GM19238 (cell line): ENCODE measurements around the gene PTPRH.
A peak's percentile ranks its signal among the peaks of the same experiment; 100 is the strongest.
"Not testable (repeated sequence)": the region's sequence is repeated elsewhere in the genome, so short reads cannot be mapped to it uniquely, and the experiment has no call there.

Source experiments
- DNase-seq: peaks from one replicate; pipeline ENCODE4 v3.0.0; 2011; ENCODE audit warnings: low spot score; ENCODE audit not compliant: insufficient read length

PTPRH gene

GRCh38 chr19:55189403-55189835 lies 19.9 kb downstream of the PTPRH start:
- DNase-seq = no peak

DNA sequence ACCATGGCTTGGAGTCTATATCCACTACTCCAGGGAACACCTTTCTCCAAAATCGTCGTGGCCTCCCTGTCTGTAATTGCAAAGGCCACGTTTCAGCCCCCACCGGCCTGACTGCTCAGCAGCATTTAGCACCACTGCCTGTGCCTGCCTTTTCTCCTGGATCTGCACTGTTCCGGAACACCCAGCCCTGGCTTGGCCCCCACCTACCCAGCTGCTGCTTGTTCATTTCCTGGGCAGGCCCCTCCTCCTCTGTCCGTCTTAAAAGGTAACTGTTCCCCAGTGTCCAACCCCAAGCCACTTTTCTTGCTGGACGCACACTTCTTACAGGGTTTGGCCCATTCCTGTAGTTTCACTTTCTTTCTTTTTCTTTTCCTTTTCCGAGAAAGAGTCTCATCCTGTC lies 20.7 kb downstream of the PTPRH start:
- no peak for DNase-seq

- DNase-seq = no peak
Measured at GRCh38 chr19:55186080-55186479, 23.2 kb downstream of the PTPRH start.

- no peak for DNase-seq
Measured at GRCh38 chr19:55181740-55182139, 27.6 kb downstream of the PTPRH start.

DNA sequence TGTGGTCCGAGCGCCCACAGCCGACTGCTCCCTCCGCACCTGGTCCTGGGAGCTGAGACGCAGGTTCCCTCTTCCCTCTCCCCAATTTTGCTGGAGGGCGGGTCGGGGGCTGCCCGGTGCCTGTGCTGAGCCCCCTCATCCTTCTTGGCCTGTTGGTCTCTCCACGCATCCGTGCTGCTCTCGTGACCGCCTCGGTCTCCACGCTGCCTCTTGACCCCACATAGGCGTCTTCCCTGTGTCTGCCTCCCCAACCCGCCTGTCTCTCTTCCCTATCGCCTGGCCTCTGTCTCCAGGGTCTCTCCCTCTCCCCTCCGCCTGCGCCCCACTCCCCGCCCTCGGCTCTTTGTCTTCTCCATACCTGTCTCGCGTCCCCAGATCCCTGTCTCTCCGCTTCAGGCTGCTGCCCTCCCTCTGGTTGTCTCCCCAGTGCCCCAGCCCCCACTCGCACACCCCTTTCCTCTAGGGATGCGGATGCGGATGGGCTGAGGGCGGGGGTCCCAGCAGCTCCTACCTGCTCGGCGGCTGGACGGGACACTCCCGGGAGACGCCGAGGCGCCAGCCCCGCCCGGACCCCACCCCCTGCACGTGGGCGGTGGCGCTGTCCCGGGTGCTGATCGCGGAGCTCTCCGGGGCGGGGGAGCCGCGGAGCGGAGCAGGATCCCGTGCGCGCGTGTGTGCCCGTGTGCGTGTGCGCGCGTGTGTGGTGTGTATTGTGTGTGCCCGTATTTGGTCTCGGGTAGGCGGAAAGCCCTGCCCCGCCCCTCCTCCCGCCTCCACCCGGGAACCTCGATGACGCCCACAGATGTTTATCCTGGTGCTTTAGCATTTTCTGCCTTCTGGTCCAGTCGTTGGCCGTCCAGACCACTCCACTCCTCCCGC lies 29.5 kb downstream of the PTPRH start, which contains the start of gene SYT5:
TSS of gene SYT5 (minus strand) at position 684 of the 879 bp plus-strand sequence. CDS start 1,248 bp downstream, outside the sequence.
- DNase-seq = peak; percentile 57

- DNase-seq = peak; percentile 97
Measured at GRCh38 chr19:55178781-55179599, 30.3 kb downstream of the PTPRH start.

GRCh38 chr19:55176076-55176475 lies 33.2 kb downstream of the PTPRH start:
- DNase-seq = no peak

DNA sequence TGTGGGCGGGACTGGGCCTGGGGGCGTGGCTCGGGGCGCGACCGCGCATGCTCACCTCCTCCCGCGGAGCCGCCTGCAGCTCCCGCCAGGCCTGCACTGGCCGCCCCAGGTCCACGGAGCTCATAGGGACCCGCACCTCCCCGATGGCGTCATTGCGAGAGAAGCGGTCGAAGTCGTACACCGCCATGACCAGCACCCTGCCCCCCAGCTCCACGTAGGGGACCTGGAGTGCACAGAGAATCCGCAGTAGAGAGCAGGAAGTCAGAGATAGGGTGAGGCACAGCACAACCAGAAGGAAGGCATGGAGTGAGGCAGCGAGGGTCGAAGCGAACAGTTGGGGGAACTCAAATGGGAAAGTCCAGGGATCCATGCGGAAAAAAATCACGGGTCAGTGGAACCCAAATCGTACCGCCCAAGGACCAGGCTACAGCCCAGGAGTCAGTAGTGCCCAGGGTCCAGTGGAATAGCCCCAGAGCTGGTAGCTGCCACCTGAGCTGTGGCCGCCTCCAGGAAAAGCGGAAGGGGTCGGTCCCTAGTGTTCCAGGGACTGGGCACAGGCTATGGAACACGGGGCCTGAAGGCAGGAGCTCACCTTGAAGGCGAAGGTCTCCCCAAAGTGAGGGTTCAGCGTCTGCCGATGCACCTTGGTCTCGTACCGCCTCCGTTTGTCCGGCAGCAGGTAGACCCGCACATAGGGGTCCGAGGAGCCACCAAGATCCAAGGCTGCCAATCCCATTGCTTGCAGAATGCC lies 34.0 kb downstream of the PTPRH start:
- no peak for DNase-seq

DNA sequence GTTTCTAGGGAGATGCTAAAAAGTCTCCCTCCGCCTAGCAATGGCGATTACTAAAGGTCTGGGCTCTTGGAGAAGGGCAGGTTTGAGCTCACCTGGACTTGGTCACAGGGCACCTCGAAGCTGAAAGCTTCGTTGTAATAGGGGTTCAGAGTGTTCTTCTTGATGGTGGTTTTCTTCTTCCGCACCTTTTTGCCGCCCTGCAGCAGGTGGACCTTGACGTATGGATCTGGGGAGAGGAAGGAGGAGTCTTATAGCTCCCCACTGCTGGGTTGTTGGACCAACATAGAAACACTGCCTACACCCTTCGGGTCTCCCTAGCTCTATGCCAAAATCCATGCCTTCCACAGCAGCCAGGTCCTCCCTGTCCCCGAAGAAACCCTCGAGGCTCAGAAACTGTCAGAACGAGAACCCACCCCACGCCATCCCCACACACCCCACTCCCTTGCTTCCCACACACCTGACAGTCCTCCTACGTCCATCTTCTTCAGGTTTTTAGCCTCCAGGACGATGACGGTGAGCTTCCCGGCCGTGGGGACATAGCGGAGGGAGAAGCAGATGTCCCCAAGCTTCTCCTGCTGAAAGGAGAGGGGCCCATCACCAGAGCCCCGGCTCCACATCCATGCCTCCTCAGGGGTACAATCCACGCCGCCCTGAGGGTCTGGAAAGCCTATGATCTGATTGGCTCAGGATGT lies 34.7 kb downstream of the PTPRH start:
- DNase-seq = no peak

DNA sequence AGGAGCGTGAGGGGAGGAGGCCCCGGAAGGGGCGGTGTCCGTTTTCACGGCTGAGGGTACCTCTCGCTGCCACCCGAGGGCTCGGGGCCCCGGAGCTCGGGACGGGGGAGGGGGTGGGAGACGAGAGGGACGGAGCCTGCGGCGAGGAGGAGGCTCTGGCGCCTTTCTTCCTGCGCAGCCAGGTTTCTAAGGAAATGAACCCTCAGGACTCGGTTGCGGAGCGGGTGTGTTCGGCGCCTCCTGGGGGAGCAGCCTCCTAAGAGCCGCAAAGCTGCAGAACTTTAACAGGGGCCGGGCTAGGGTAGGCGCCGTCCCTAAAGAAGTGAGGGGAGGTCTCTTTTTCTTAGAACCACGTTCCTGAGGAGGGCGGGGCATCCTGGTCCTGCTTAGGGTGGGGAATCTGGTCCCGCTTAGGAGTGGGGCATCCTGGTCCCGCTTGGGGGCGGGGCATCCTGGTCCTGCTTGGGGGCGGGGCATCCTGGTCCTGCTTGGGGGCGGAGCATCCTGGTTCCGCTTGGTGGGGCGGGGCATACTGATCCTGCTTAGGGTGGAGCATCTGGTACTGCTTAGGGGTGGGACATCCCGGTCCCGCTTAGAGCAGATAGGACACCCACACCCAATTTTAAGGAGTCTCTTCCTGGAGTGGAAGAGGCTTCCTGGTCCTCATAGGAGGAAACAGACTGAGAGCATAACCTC lies 35.4 kb downstream of the PTPRH start:
- no peak for DNase-seq

DNA sequence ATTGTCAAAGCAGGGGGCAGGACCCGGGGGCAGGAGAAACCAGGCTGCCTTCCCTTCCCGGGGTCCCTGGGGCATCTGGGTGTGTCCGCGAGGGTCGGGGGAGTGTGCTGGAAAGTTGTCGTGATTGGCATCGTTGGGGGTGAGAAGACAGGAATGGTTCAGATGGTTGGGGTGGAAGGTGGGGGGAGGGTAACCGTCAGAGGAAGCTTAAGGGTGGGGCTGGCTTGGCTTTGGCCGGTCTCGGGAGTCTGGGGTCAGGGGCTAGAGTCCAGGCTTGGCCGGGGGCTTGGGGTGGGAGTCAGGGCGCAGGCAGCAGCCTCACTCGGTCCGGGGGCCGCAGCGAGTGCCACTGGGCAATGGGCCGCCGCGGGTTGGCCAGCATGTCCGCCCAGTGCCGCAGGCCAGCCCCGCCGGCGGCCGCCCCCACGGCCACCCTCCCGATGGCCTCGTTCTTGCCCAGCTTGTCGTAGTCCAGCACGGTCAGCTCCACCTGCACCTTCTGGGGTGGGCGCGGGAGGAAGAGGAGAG lies 36.1 kb downstream of the PTPRH start:
- DNase-seq = no peak

DNA sequence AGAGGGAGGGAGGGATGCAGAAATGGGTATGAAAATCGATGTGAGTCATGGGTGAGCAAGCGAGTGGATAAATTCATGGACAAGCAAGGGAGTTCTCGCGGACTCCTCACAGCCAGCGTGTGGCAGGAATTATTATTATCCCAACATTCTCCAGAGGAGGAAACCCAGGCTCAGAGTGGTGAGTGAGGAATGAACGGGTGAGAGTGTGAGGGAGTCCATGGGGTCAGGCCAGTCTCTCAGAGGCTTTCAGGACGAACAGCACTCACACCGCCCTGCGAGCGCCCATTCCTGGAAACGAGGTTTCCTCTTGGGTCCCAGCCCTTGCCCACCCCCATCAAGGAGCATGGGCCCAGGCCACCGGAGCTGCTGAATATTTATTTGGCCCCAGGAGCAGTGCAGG lies 36.6 kb downstream of the PTPRH start:
- no peak for DNase-seq

GRCh38 chr19:55172318-55172717 lies 37.0 kb downstream of the PTPRH start:
- not testable (repeated sequence) for DNase-seq

GRCh38 chr19:55171440-55171839 lies 37.9 kb downstream of the PTPRH start:
- DNase-seq = no peak

DNA sequence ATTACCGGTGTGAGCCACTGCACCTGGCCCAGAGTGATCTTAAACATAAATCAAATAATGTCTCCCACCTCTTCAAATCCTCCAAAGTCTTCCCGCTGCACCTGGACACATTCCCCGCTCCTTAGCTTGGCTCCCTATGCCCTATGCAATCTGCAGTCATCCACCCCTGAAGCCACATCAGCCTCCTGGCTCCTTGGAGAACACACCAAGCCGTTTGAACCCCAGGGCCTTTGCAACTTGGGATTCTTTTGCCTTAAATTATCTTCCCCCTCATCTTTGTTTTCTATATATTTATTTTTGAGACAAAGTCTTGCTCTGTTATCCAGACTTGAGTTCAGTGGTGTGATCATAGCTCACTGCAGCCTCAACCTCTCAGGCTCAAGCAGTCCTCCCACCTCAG lies 40.2 kb downstream of the PTPRH start:
- DNase-seq = no peak

GRCh38 chr19:55166530-55167268 lies 42.6 kb downstream of the PTPRH start, which contains the start of gene DNAAF3:
TSS of gene DNAAF3 (minus strand) at chr19:55166613. CDS start at chr19:55166413, 200 bp downstream.
- peak; percentile 94 for DNase-seq

DNA sequence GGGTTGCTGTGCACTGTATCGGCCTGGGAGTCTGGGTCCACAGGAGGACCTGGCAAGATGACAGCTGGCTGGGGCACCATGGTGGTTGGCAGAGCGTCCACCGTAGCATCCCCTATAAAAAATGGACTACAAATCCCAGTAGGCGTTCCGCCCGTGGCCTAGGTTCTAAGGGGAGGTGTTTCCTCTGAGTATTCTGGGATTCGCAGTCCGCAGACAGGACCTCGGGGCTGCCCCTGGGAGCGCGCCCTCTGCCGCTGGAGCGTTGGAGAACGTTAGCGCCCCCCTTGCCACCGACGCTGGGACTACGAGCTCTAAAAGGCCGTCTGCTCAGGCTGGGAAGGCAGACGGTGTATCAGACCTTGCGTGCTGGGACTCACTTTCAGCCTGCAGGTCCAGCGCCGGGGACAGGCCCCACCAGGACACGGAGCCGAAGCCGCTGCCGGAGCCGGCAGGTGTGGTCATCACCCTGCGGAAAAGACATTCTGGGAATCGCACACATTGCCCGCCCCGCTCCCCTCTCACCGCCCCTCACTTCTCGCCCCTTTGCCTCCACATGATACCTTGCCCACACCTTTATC lies 43.3 kb downstream of the PTPRH start:
- DNase-seq = no peak

GRCh38 chr19:55161571-55162322 lies 47.6 kb downstream of the PTPRH start:
- DNase-seq = no peak
